K562 (cell line): ENCODE data around the gene PLCD1. TPM values are rescaled to one million over a fixed set of nuclear protein-coding genes. Genes with fewer than 3 reads are reported as not detected.

Source experiments
- ARHGAP35 ChIP-seq: fragments of 450-650 bp; IDR thresholded peaks from 2 replicates; pipeline ENCODE4 v1.6.1; 2018; ENCODE audit not compliant: partially characterized antibody
- CC2D1A ChIP-seq: fragments of 450-650 bp; IDR thresholded peaks from 2 replicates; pipeline ENCODE4 v1.6.1; 2017; ENCODE audit warnings: mild to moderate bottlenecking
- HCFC1 ChIP-seq: IDR thresholded peaks from 2 replicates; pipeline ENCODE4 v1.6.1; 2012; ENCODE audit warnings: low read depth, low read length, improper control_type of control experiment
- MAFK ChIP-seq: IDR thresholded peaks from 2 replicates; pipeline ENCODE4 v1.6.1; 2011; ENCODE audit warnings: low read length, improper control_type of control experiment
- MTA3 ChIP-seq: fragments of 450-650 bp; formaldehyde crosslinking; IDR thresholded peaks from 2 replicates; pipeline ENCODE4 v1.6.1; 2017; ENCODE audit warnings: mild to moderate bottlenecking, borderline replicate concordance
- RBBP5 ChIP-seq: fragments of 200-600 bp; sonication (generic); IDR thresholded peaks from 2 replicates; pipeline ENCODE4 v1.6.1; 2012; ENCODE audit warnings: borderline replicate concordance, mild to moderate bottlenecking, low read length, control low read depth, inconsistent platforms; ENCODE audit not compliant: insufficient read depth, poor library complexity, severe bottlenecking
- RBM39 ChIP-seq: fragments of 200-400 bp; formaldehyde crosslinking; optimal IDR thresholded peaks from 2 replicates; pipeline ENCODE3; 2018; ENCODE audit warnings: low read depth, low read length
- TAL1 ChIP-seq: fragments of 450-650 bp; IDR thresholded peaks from 2 replicates; pipeline ENCODE4 v1.6.1; 2016; ENCODE audit warnings: mild to moderate bottlenecking
- ZNF212 ChIP-seq: fragments of 450-650 bp; formaldehyde crosslinking; IDR thresholded peaks from 2 replicates; pipeline ENCODE4 v1.4.0; 2020; ENCODE audit warnings: mild to moderate bottlenecking
- ZNF239 ChIP-seq: fragments of 250-450 bp; sonication (Bioruptor Pico); IDR thresholded peaks from 2 replicates; pipeline ENCODE4 v1.4.0; 2020; ENCODE audit warnings: mild to moderate bottlenecking
- ZNF316 ChIP-seq: fragments of 450-650 bp; IDR thresholded peaks from 2 replicates; pipeline ENCODE4 v1.6.1; 2016
- ZNF347 ChIP-seq: fragments of 450-650 bp; formaldehyde crosslinking; IDR thresholded peaks from 2 replicates; pipeline ENCODE4 v1.4.0; 2020; ENCODE audit warnings: low read depth, mild to moderate bottlenecking, moderate library complexity
- ZNF57 ChIP-seq: fragments of 450-650 bp; formaldehyde crosslinking; IDR thresholded peaks from 2 replicates; pipeline ENCODE4 v1.4.0; 2020; ENCODE audit warnings: mild to moderate bottlenecking, moderate library complexity
- polyA plus RNA-seq, 8 experiments: library from polyadenylated mRNA; depleted of rRNA in 4 of 8; stranded (reverse) in 5 of 8; unstranded in 3 of 8; fragments of >200 nt; fragmentation: Nextera tagmentation in 2 of 8; fragmentation: Illumina TruSeq in 1 of 8; extraction: Ambion mirVana in 2 of 8; extraction: Trizol in 1 of 8; gene quantifications; 2 replicates each; pipeline versions ENCODE4 v1.2.1 to v1.2.3, GENCODE V29; 2011 to 2014; ENCODE audit warnings: inconsistent platforms in 1 of 8, missing spikeins in 1 of 8
- total RNA-seq, 7 experiments: library from RNA; depleted of rRNA in 6 of 7; stranded (reverse); fragments of >200 nt in 6 of 7; fragmentation: Illumina TruSeq in 2 of 7; extraction: Trizol in 2 of 7; gene quantifications; 2 replicates each; pipeline versions ENCODE4 v1.2.1 to v1.2.3, GENCODE V29; 2011 to 2021; ENCODE audit warnings: low replicate concordance in 1 of 7
- TF ChIP-seq, protein P1 (sequence below): fragments of 250-450 bp; sonication (Bioruptor Pico); IDR thresholded peaks from 2 replicates; pipeline ENCODE4 v1.8.0; 2021; ENCODE audit warnings: moderate library complexity, mild to moderate bottlenecking, inconsistent platforms
- TF ChIP-seq, protein P2 (sequence below): fragments of 450-650 bp; IDR thresholded peaks from 2 replicates; pipeline ENCODE4 v1.6.1; 2018; ENCODE audit not compliant: partially characterized antibody
- TF ChIP-seq, protein P3 (sequence below): fragments of 250-450 bp; sonication (Bioruptor Pico); IDR thresholded peaks from 2 replicates; pipeline ENCODE4 v1.5.0; 2020; ENCODE audit warnings: mild to moderate bottlenecking, borderline replicate concordance
- TF ChIP-seq, protein P4 (sequence below): sonication (generic); formaldehyde crosslinking; IDR thresholded peaks from 2 replicates; pipeline ENCODE4 v1.8.0; 2022; ENCODE audit warnings: mild to moderate bottlenecking, missing genetic modification reagents
- TF ChIP-seq, protein P5 (sequence below), 2 experiments: fragments of 450-650 bp; conservative IDR thresholded peaks; 2 replicates each; pipeline ENCODE4 v1.6.1; 2017; ENCODE audit warnings: mild to moderate bottlenecking in 2 of 2, moderate library complexity in 2 of 2

The PLCD1 gene
- total and polyA plus RNA-seq, 9 of the 15 experiments (the other 6 are each of a cell fraction or from before 2014, with no cell fraction given), result 5.4 to 209 (median 116) TPM

DNA sequence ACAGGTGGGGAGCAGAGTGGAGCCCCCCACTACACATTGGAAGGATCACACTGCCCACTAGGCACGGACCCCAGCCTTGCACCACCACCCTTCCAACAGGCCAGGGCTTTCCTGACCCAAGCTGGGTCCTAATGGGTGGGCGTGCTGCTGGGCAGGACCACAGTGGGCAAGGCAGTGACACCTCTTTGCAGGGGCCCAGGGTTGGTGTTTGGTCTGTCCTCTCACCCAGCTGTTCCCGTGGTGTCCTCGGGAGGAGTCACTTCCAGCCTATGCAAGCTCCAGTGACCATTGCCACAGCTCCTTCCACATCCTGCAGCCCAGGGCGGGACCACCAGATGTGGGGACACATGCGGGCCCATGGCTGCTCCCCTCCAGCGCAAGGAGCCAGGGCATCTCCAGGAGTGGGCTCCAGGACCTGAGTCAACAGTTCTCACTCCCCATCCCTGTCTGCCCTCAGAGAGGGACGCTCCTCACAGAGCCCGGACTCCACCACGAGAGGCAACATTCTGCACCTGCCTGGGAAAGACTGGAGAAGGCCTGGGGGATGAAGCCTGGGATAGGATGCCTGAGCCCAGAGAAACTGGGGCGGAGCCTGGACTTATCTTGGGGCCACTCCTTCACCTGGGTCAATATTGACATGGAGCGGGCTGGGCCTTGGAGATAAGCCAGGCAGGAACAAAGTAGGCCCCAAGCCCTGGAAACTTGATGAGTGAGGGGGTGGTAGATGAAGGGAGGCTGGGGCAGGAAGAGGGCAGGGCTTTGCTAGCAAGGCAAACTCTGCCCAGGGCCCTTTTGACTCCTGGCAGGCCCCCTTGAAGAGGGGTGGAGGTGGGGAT is 42.7 kb downstream of the PLCD1 start (continued):
- TF ChIP-seq, protein P1, sequence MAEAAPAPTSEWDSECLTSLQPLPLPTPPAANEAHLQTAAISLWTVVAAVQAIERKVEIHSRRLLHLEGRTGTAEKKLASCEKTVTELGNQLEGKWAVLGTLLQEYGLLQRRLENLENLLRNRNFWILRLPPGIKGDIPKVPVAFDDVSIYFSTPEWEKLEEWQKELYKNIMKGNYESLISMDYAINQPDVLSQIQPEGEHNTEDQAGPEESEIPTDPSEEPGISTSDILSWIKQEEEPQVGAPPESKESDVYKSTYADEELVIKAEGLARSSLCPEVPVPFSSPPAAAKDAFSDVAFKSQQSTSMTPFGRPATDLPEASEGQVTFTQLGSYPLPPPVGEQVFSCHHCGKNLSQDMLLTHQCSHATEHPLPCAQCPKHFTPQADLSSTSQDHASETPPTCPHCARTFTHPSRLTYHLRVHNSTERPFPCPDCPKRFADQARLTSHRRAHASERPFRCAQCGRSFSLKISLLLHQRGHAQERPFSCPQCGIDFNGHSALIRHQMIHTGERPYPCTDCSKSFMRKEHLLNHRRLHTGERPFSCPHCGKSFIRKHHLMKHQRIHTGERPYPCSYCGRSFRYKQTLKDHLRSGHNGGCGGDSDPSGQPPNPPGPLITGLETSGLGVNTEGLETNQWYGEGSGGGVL (CRISPR knock-in tag), result no peak
- TF ChIP-seq, protein P2, sequence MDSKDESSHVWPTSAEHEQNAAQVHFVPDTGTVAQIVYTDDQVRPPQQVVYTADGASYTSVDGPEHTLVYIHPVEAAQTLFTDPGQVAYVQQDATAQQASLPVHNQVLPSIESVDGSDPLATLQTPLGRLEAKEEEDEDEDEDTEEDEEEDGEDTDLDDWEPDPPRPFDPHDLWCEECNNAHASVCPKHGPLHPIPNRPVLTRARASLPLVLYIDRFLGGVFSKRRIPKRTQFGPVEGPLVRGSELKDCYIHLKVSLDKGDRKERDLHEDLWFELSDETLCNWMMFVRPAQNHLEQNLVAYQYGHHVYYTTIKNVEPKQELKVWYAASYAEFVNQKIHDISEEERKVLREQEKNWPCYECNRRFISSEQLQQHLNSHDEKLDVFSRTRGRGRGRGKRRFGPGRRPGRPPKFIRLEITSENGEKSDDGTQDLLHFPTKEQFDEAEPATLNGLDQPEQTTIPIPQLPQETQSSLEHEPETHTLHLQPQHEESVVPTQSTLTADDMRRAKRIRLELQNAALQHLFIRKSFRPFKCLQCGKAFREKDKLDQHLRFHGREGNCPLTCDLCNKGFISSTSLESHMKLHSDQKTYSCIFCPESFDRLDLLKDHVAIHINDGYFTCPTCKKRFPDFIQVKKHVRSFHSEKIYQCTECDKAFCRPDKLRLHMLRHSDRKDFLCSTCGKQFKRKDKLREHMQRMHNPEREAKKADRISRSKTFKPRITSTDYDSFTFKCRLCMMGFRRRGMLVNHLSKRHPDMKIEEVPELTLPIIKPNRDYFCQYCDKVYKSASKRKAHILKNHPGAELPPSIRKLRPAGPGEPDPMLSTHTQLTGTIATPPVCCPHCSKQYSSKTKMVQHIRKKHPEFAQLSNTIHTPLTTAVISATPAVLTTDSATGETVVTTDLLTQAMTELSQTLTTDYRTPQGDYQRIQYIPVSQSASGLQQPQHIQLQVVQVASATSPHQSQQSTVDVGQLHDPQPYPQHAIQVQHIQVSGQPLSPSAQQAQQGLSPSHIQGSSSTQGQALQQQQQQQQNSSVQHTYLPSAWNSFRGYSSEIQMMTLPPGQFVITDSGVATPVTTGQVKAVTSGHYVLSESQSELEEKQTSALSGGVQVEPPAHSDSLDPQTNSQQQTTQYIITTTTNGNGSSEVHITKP, result peak; percentile 33
- peak; percentile 75; the same call in 1 of the 2 replicates for TF ChIP-seq ZNF316
- TF ChIP-seq ZNF239, result no peak
- TF ChIP-seq HCFC1, result peak; percentile 47
- peak; percentile 65 for TF ChIP-seq MAFK
- no peak for TF ChIP-seq ZNF347 (CRISPR knock-in tag)
- TF ChIP-seq, protein P3, sequence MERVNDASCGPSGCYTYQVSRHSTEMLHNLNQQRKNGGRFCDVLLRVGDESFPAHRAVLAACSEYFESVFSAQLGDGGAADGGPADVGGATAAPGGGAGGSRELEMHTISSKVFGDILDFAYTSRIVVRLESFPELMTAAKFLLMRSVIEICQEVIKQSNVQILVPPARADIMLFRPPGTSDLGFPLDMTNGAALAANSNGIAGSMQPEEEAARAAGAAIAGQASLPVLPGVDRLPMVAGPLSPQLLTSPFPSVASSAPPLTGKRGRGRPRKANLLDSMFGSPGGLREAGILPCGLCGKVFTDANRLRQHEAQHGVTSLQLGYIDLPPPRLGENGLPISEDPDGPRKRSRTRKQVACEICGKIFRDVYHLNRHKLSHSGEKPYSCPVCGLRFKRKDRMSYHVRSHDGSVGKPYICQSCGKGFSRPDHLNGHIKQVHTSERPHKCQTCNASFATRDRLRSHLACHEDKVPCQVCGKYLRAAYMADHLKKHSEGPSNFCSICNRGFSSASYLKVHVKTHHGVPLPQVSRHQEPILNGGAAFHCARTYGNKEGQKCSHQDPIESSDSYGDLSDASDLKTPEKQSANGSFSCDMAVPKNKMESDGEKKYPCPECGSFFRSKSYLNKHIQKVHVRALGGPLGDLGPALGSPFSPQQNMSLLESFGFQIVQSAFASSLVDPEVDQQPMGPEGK (CRISPR knock-in tag), result no peak
- TF ChIP-seq ZNF57 (CRISPR knock-in tag), result no peak
- peak; percentile 92 for TF ChIP-seq MTA3
- TF ChIP-seq ARHGAP35, result no peak
- no peak for TF ChIP-seq RBBP5
- peak; percentile 98 for TF ChIP-seq RBM39
- TF ChIP-seq, protein P4, sequence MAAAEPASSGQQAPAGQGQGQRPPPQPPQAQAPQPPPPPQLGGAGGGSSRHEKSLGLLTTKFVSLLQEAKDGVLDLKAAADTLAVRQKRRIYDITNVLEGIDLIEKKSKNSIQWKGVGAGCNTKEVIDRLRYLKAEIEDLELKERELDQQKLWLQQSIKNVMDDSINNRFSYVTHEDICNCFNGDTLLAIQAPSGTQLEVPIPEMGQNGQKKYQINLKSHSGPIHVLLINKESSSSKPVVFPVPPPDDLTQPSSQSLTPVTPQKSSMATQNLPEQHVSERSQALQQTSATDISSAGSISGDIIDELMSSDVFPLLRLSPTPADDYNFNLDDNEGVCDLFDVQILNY, result no peak
- TF ChIP-seq, protein P5, sequence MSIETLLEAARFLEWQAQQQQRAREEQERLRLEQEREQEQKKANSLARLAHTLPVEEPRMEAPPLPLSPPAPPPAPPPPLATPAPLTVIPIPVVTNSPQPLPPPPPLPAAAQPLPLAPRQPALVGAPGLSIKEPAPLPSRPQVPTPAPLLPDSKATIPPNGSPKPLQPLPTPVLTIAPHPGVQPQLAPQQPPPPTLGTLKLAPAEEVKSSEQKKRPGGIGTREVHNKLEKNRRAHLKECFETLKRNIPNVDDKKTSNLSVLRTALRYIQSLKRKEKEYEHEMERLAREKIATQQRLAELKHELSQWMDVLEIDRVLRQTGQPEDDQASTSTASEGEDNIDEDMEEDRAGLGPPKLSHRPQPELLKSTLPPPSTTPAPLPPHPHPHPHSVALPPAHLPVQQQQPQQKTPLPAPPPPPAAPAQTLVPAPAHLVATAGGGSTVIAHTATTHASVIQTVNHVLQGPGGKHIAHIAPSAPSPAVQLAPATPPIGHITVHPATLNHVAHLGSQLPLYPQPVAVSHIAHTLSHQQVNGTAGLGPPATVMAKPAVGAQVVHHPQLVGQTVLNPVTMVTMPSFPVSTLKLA (conservative IDR thresholded peaks at IDR 0.05), result no peak
- no peak for TF ChIP-seq ZNF212 (CRISPR knock-in tag)
- peak; percentile 100 for TF ChIP-seq TAL1
- TF ChIP-seq CC2D1A, result peak; percentile 98
